HL-60 (cell line): ENCODE measurements around the gene RGS10.

Experiments used
- DNase-seq, 2 experiments: peaks; one replicate each; pipeline ENCODE4 v3.0.0-alpha.2; 2010 to 2020; ENCODE audit warnings: low read depth in 1 of 2, low spot score in 1 of 2
- H3K27ac ChIP-seq: fragments of 250-450 bp; sonication (Bioruptor Pico); replicated peaks from 2 replicates; pipeline ENCODE4 v1.5.1; 2020; ENCODE audit warnings: mild to moderate bottlenecking, moderate library complexity
- H3K27me3 ChIP-seq: fragments of 250-450 bp; sonication (Bioruptor Pico); 2 replicates; pipeline ENCODE4 v1.5.1; 2021; ENCODE audit warnings: mild to moderate bottlenecking, moderate library complexity; ENCODE audit not compliant: insufficient read depth, poor library complexity, severe bottlenecking
- H3K4me3 ChIP-seq: replicated peaks from 2 replicates; pipeline ENCODE4 v1.5.1; 2011; ENCODE audit warnings: mild to moderate bottlenecking, control low read depth, low read length; ENCODE audit not compliant: insufficient read depth
- CTCF ChIP-seq: IDR thresholded peaks from one replicate; pipeline ENCODE4 v1.5.1; 2011; ENCODE audit warnings: low read length, control low read depth, inconsistent platforms; ENCODE audit not compliant: insufficient read depth
- GABPA ChIP-seq: IDR thresholded peaks from 2 replicates; pipeline ENCODE4 v1.6.1; 2012; ENCODE audit warnings: low read depth
- POLR2AphosphoS5 ChIP-seq: IDR thresholded peaks from 2 replicates; pipeline ENCODE4 v1.6.1; 2012; ENCODE audit warnings: low read depth
- REST ChIP-seq: IDR thresholded peaks from 2 replicates; pipeline ENCODE4 v1.6.1; 2012; ENCODE audit warnings: low read depth; ENCODE audit not compliant: insufficient replicate concordance
- SPI1 ChIP-seq: IDR thresholded peaks from 2 replicates; pipeline ENCODE4 v1.6.1; 2012; ENCODE audit warnings: low read depth, mild to moderate bottlenecking, borderline replicate concordance

Gene RGS10

GRCh38 chr10:119468542-119469324 is 73.8 kb downstream of the RGS10 start:
- TF ChIP-seq GABPA (no peak), SPI1 (no peak), REST (no peak), POLR2AphosphoS5 (no peak), CTCF (no peak)
- DNase-seq: no peak
- Histone ChIP-seq H3K4me3 (no peak overlapping the region), H3K27me3 (no peaks in the 10 kb centered on the region), H3K27ac (no peak overlapping the region)

GRCh38 chr10:119466655-119467054 is 75.9 kb downstream of the RGS10 start:
- Histone ChIP-seq H3K4me3 (no peak overlapping the region), H3K27me3 (no peaks in the 10 kb centered on the region), H3K27ac (no peak overlapping the region)
- no peak for DNase-seq
- TF ChIP-seq CTCF (no peak), REST (no peak), SPI1 (no peak), GABPA (no peak), POLR2AphosphoS5 (no peak)

GRCh38 chr10:119466076-119466475 is 76.4 kb downstream of the RGS10 start:
- TF ChIP-seq CTCF (no peak), GABPA (no peak), SPI1 (no peak), POLR2AphosphoS5 (no peak), REST (no peak)
- Histone ChIP-seq H3K27me3 (no peaks in the 10 kb centered on the region), H3K27ac (no peak overlapping the region), H3K4me3 (no peak overlapping the region)
- DNase-seq: no peak
